Spleen (tissue), 11 donors: Measurements from ENCODE around the gene TMEM131. TPM values are rescaled to one million over a fixed set of nuclear protein-coding genes. Genes with fewer than 3 reads are reported as not detected.
"Not testable (repeated sequence)": the region's sequence is repeated elsewhere in the genome, so short reads cannot be mapped to it uniquely, and the experiment has no call there.

Source experiments
- DNase-seq: peaks from one replicate; pipeline ENCODE4 v3.0.0-alpha.2; 2020
- H3K27ac ChIP-seq, 8 donors: fragments of 200-600 bp; sonication (generic) in 7 of 8; 1 replicate in 4 of 8; 2 replicates in 4 of 8; pipeline versions ENCODE4 v1.5.0 to v1.8.0; 2016 to 2021; ENCODE audit warnings: inconsistent platforms in 4 of 8, mild to moderate bottlenecking in 4 of 8, moderate library complexity in 1 of 8
- H3K27me3 ChIP-seq, 7 donors: fragments of 200-600 bp; sonication (generic) in 6 of 7; replicated peaks in 1 of 7; 1 replicate in 4 of 7; 2 replicates in 3 of 7; pipeline versions ENCODE4 v1.5.0 to v1.8.0; 2016 to 2021; ENCODE audit warnings: inconsistent platforms in 3 of 7, mild to moderate bottlenecking in 1 of 7
- H3K36me3 ChIP-seq, 6 donors: fragments of 200-600 bp; sonication (generic) in 5 of 6; 1 replicate in 4 of 6; 2 replicates in 2 of 6; pipeline versions ENCODE4 v1.5.0 to v1.8.0; 2016 to 2021; ENCODE audit warnings: inconsistent platforms in 2 of 6
- H3K4me1 ChIP-seq, 6 donors: fragments of 200-600 bp; sonication (generic) in 5 of 6; 1 replicate in 3 of 6; 2 replicates in 3 of 6; pipeline versions ENCODE4 v1.5.0 to v1.8.0; 2016 to 2021; ENCODE audit warnings: inconsistent platforms in 3 of 6
- H3K4me3 ChIP-seq, 8 donors: fragments of 200-600 bp; sonication (generic) in 7 of 8; 1 replicate in 4 of 8; 2 replicates in 4 of 8; pipeline versions ENCODE4 v1.5.0 to v1.8.0; 2016 to 2021; ENCODE audit warnings: inconsistent platforms in 4 of 8, mild to moderate bottlenecking in 4 of 8, moderate library complexity in 2 of 8
- H3K9me3 ChIP-seq, 8 donors: fragments of 200-600 bp; sonication (generic) in 7 of 8; 1 replicate in 4 of 8; 2 replicates in 4 of 8; pipeline versions ENCODE4 v1.5.0 to v1.8.0; 2016 to 2021; ENCODE audit warnings: inconsistent platforms in 4 of 8
- CTCF ChIP-seq, 11 experiments: fragments of 200-600 bp in 7 of 11; fragments of 450-650 bp in 4 of 11; sonication (generic) in 4 of 11; IDR thresholded peaks in 8 of 11; conservative IDR thresholded peaks in 3 of 11; 1 replicate in 7 of 11; 2 replicates in 4 of 11; pipeline versions ENCODE4 v1.4.0 to v1.8.0; 2016 to 2021; ENCODE audit warnings: antibody characterized with exemption in 11 of 11, inconsistent platforms in 4 of 11, mild to moderate bottlenecking in 1 of 11
- POLR2A ChIP-seq, 3 donors: fragments of 450-650 bp; IDR thresholded peaks; one replicate each; pipeline ENCODE4 v1.5.1; 2017; ENCODE audit warnings: antibody characterized with exemption in 3 of 3, mild to moderate bottlenecking in 1 of 3
- POLR2AphosphoS5 ChIP-seq, 3 donors: sonication (generic); formaldehyde crosslinking; IDR thresholded peaks; one replicate each; pipeline ENCODE4 v1.5.1; 2017; ENCODE audit warnings: antibody characterized with exemption in 3 of 3
- WGBS, 5 donors: extraction: QIAGEN DNeasy Blood & Tissue Kit in 3 of 5; methylation state at CpG; one replicate each; pipeline versions ENCODE4 v1.1.5 to v1.1.7; 2013 to 2018; 5-methylcytosine and 5-hydroxymethylcytosine counted together
- intact Hi-C: fragments of 100-400 bp; cut with DNase I; formaldehyde crosslinking; loops from one replicate; pipeline ENCODE4 v1.15.0; 2023; ENCODE audit warnings: low total_unique reads
- polyA plus RNA-seq, 3 donors: library from polyadenylated mRNA; stranded (reverse); fragments of 200-250 nt; gene quantifications; one replicate each; pipeline ENCODE4 v1.2.1, GENCODE V29; 2013
- total RNA-seq, 7 donors: library from RNA; depleted of rRNA in 3 of 7; stranded (reverse); fragments of >200 nt in 3 of 7; fragmentation: NEBNext Ultra II Directional in 4 of 7; extraction: Animal tissue kit (Norgen Biotek cat#: 25700) in 4 of 7; gene quantifications; one replicate each; pipeline versions ENCODE4 v1.1.0 to v1.2.1, GENCODE V29; 2016 to 2021
- donor health status: healthy with polysubstance abuse.
- donor health status: DM: no; HTN: no; CAD: no; lungs with moderate emphysema.
- donor health status: DM: no; HTN: no; CAD: no.
- donor health status: Bipolar disorder and iron deficiency.
- donor health status: healthy.
- donor health status: DM: no; HTN: no; CAD: no.
- donor health status: DM: yes; HTN: yes; CAD: no.

TMEM131 gene
- total and polyA plus RNA-seq, 10 donors, result 9.2 to 74.0 (median 61.6) TPM

- TF ChIP-seq POLR2A (IDR thresholded peaks at IDR 0.05) (no peak), CTCF (IDR thresholded peaks at IDR 0.05 in 8 of 11, conservative IDR thresholded peaks at IDR 0.05 in 3 of 11) (no peak), POLR2AphosphoS5 (IDR thresholded peaks at IDR 0.05) (no peak)
Observed at GRCh38 chr2:97712693-97713295, 283.0 kb downstream of the TMEM131 start.

GRCh38 chr2:97712175-97712574, 283.6 kb downstream of the TMEM131 start:
- peak; percentile 45 for DNase-seq
- H3K9me3 ChIP-seq, H3K4me3 ChIP-seq, H3K36me3 ChIP-seq, intact Hi-C loops: not testable (repeated sequence)
- Histone ChIP-seq H3K27ac (peak overlapping the region in 4 of 8 donors; percentile 68 to 90 (median 80)), H3K4me1 (peaks cover 0 to 65% (median 23%) of the 10 kb centered on the region in 6 donors), H3K27me3 (peaks cover 0 to 27% (median 0%) of the 10 kb centered on the region in 7 donors)
- 80 to 93% (median 92%) methylated on average over 9 of the region's 9 CpGs for WGBS, 5 donors

More at GRCh38 chr2:97712693-97713295, 283.0 kb downstream of the TMEM131 start:
- WGBS, 5 donors, result 55 to 71% (median 63%) methylated on average over 5 to 11 of the region's 11 CpGs
- no peaks in the 10 kb centered on the region for H3K9me3 ChIP-seq
- DNase-seq, result peak; percentile 75
- H3K4me3 ChIP-seq, result peak overlapping the region in 5 of 8 donors; percentile 1 to 70 (median 43)
- peak overlapping the region in 7 of 8 donors; percentile 43 to 90 (median 73) for H3K27ac ChIP-seq
- intact Hi-C loops, result no loop called here
- H3K27me3 ChIP-seq, result peaks cover 0 to 20% (median 0%) of the 10 kb centered on the region in 7 donors
- H3K4me1 ChIP-seq, result peaks cover 0 to 72% (median 26%) of the 10 kb centered on the region in 6 donors
- H3K36me3 ChIP-seq, result no peaks in the 10 kb centered on the region

GRCh38 chr2:97711394-97711711, 284.4 kb downstream of the TMEM131 start:
- no peak for TF ChIP-seq CTCF (IDR thresholded peaks at IDR 0.05 in 8 of 11, conservative IDR thresholded peaks at IDR 0.05 in 3 of 11)
- no peak for TF ChIP-seq POLR2AphosphoS5 (IDR thresholded peaks at IDR 0.05)
- no peak for TF ChIP-seq POLR2A (IDR thresholded peaks at IDR 0.05)
- WGBS, 5 donors, result 85 to 96% (median 89%) methylated on average over 6 of the region's 6 CpGs
- no peak for DNase-seq
- Histone ChIP-seq H3K4me3 (no peak overlapping the region), H3K36me3 (no peaks in the 10 kb centered on the region), H3K27me3 (peaks cover 0 to 28% (median 0%) of the 10 kb centered on the region in 7 donors), H3K4me1 (peaks cover 0 to 57% (median 19%) of the 10 kb centered on the region in 6 donors), H3K27ac (no peak overlapping the region), H3K9me3 (no peaks in the 10 kb centered on the region)
- intact Hi-C loops, result no loop called here

- WGBS, 5 donors, result 91 to 94% (median 92%) methylated on average over 8 of the region's 8 CpGs
Observed at GRCh38 chr2:97708608-97709007, 287.1 kb downstream of the TMEM131 start.

More at GRCh38 chr2:97708608-97709007, 287.1 kb downstream of the TMEM131 start:
- no peaks in the 10 kb centered on the region for H3K9me3 ChIP-seq
- H3K27ac ChIP-seq, result no peak overlapping the region
- H3K36me3 ChIP-seq, result no peaks in the 10 kb centered on the region
- peaks cover 0 to 37% (median 13%) of the 10 kb centered on the region in 6 donors for H3K4me1 ChIP-seq
- intact Hi-C loops, result no loop called here
- peak; percentile 39 for DNase-seq
- H3K27me3 ChIP-seq, result peaks cover 0 to 28% (median 0%) of the 10 kb centered on the region in 7 donors
- H3K4me3 ChIP-seq, result no peak overlapping the region
- TF ChIP-seq CTCF (IDR thresholded peaks at IDR 0.05 in 8 of 11, conservative IDR thresholded peaks at IDR 0.05 in 3 of 11), result no peak
- TF ChIP-seq POLR2A (IDR thresholded peaks at IDR 0.05), result no peak
- no peak for TF ChIP-seq POLR2AphosphoS5 (IDR thresholded peaks at IDR 0.05)
